GM18951 (cell line): ENCODE data around the gene XPR1.
A peak's percentile ranks its signal among the peaks of the same experiment; 100 is the strongest.

Experiments
- POLR2A ChIP-seq: IDR thresholded peaks from 4 replicates; pipeline ENCODE4 v1.6.1; 2011; ENCODE audit warnings: mild to moderate bottlenecking; ENCODE audit not compliant: insufficient read length, insufficient read depth; ENCODE audit errors: extremely low read depth
- in situ Hi-C: fragments of 300-500 bp; cut with MboI; formaldehyde crosslinking; loops from one replicate; pipeline ENCODE4 v1.12.0; 2022; ENCODE audit warnings: low sequenced_read_pairs, mixed read lengths, inconsistent platforms; ENCODE audit not compliant: unreplicated experiment

Gene XPR1

GRCh38 chr1:180902541-180902940 lies 270.7 kb downstream of the XPR1 start:
- TF ChIP-seq POLR2A = no peak
- in situ Hi-C loops = no loop called here

GRCh38 chr1:180905927-180906326 lies 274.1 kb downstream of the XPR1 start:
- TF ChIP-seq POLR2A = no peak
- in situ Hi-C loops = no loop called here

- in situ Hi-C loops = no loop called here
Measured at GRCh38 chr1:180906511-180906910, 274.7 kb downstream of the XPR1 start.

GRCh38 chr1:180907313-180908055 lies 275.7 kb downstream of the XPR1 start:
- in situ Hi-C loops = no loop called here
- TF ChIP-seq POLR2A = no peak

More at GRCh38 chr1:180906511-180906910, 274.7 kb downstream of the XPR1 start:
- TF ChIP-seq POLR2A = no peak

- in situ Hi-C loops = no loop called here
- no peak for TF ChIP-seq POLR2A
Measured at GRCh38 chr1:180908074-180908765, 276.4 kb downstream of the XPR1 start.

GRCh38 chr1:180909005-180909414 lies 277.2 kb downstream of the XPR1 start:
- in situ Hi-C loops = no loop called here

GRCh38 chr1:180909462-180909976 lies 277.7 kb downstream of the XPR1 start:
- in situ Hi-C loops = no loop called here

More at GRCh38 chr1:180909005-180909414, 277.2 kb downstream of the XPR1 start:
- peak; percentile 42 for TF ChIP-seq POLR2A

GRCh38 chr1:180911640-180912191 lies 279.9 kb downstream of the XPR1 start:
- in situ Hi-C loops = loop anchor here (10.0 kb wide), 1 partner anchor 253 kb away; no protein-coding TSS in a partner anchor
- no peak for TF ChIP-seq POLR2A

More at GRCh38 chr1:180909462-180909976, 277.7 kb downstream of the XPR1 start:
- peak; percentile 55 for TF ChIP-seq POLR2A

GRCh38 chr1:180912211-180912800 lies 280.5 kb downstream of the XPR1 start:
- in situ Hi-C loops = loop anchor here (10.0 kb wide), 1 partner anchor 252 kb away; no protein-coding TSS in a partner anchor
- TF ChIP-seq POLR2A = no peak

GRCh38 chr1:180912801-180913565 lies 281.2 kb downstream of the XPR1 start, which contains the start of gene KIAA1614:
KIAA1614 (plus strand) TSS chr1:180912897; CDS start chr1:180913244, 347 bp downstream.
- in situ Hi-C loops = loop anchor here (10.0 kb wide), 1 partner anchor 252 kb away; no protein-coding TSS in a partner anchor
- TF ChIP-seq POLR2A = peak; percentile 56

- TF ChIP-seq POLR2A = no peak
- in situ Hi-C loops = loop anchor here (5.0 to 10.0 kb wide), 2 partner anchors 33 to 249 kb away; no protein-coding TSS in a partner anchor
Measured at GRCh38 chr1:180915426-180915965, 283.7 kb downstream of the XPR1 start.
